Breast epithelium (tissue), 4 donors: ENCODE data around the gene CDX1. TPM values are rescaled to one million over a fixed set of nuclear protein-coding genes. Genes with fewer than 3 reads are reported as not detected.

Source experiments
- DNase-seq, 2 donors: peaks; one replicate each; pipeline ENCODE4 v3.0.0-alpha.2; 2019; ENCODE audit warnings: low spot score in 2 of 2
- H3K27ac ChIP-seq, 2 donors: fragments of 200-600 bp; sonication (generic) in 1 of 2; one replicate each; pipeline ENCODE4 v1.5.1; 2016 to 2019; ENCODE audit warnings: mild to moderate bottlenecking in 1 of 2
- H3K27me3 ChIP-seq, 2 donors: fragments of 200-600 bp; sonication (generic) in 1 of 2; one replicate each; pipeline versions ENCODE4 v1.5.1 to v1.6.0; 2017 to 2019; ENCODE audit warnings: control low read depth in 1 of 2, mild to moderate bottlenecking in 1 of 2
- H3K36me3 ChIP-seq: fragments of 200-600 bp; one replicate; pipeline ENCODE4 v1.5.1; 2019
- H3K4me1 ChIP-seq, 2 donors: fragments of 200-600 bp; sonication (generic); one replicate each; pipeline ENCODE4 v1.5.1; 2016 to 2019; ENCODE audit warnings: control low read depth in 1 of 2
- H3K4me3 ChIP-seq, 3 donors: fragments of 200-600 bp; sonication (generic); 1 replicate in 2 of 3; 2 replicates in 1 of 3; pipeline ENCODE4 v1.5.1; 2016 to 2019; ENCODE audit warnings: mild to moderate bottlenecking in 3 of 3, moderate library complexity in 2 of 3
- H3K9me3 ChIP-seq, 2 donors: fragments of 200-600 bp; sonication (generic) in 1 of 2; one replicate each; pipeline ENCODE4 v1.5.1; 2016 to 2019; ENCODE audit warnings: control low read depth in 1 of 2
- CTCF ChIP-seq, 3 donors: fragments of 450-650 bp; IDR thresholded peaks; one replicate each; pipeline ENCODE4 v1.5.1; 2016 to 2017; ENCODE audit warnings: antibody characterized with exemption in 3 of 3, mild to moderate bottlenecking in 3 of 3, moderate library complexity in 3 of 3
- POLR2A ChIP-seq: fragments of 450-650 bp; IDR thresholded peaks from one replicate; pipeline ENCODE4 v1.6.1; 2016; ENCODE audit warnings: antibody characterized with exemption, mild to moderate bottlenecking, moderate library complexity
- POLR2AphosphoS5 ChIP-seq, 3 donors: sonication (generic); formaldehyde crosslinking; IDR thresholded peaks; one replicate each; pipeline ENCODE4 v1.6.1; 2017; ENCODE audit warnings: antibody characterized with exemption in 3 of 3
- intact Hi-C: fragments of 100-400 bp; cut with DNase I; formaldehyde crosslinking; loops from one replicate; pipeline ENCODE4 v1.15.1; 2023; ENCODE audit warnings: low total_unique reads
- total RNA-seq, 3 donors: library from RNA; depleted of rRNA; stranded (reverse); fragments of >200 nt; gene quantifications; one replicate each; pipeline ENCODE4 v1.1.0, GENCODE V29; 2016

CDX1 gene
- total RNA-seq, 3 donors from 2014 or later = 1.3 TPM; not detected in 2

- intact Hi-C loops = loop anchor here (5.0 kb wide), 1 partner anchor 574 kb away; no protein-coding TSS in a partner anchor
- no peak overlapping the region for H3K27ac ChIP-seq
- no peak overlapping the region for H3K4me3 ChIP-seq
- no peak for DNase-seq
- no peaks in the 10 kb centered on the region for H3K9me3 ChIP-seq
- H3K27me3 ChIP-seq = no peaks in the 10 kb centered on the region
- TF ChIP-seq POLR2AphosphoS5 (IDR thresholded peaks at IDR 0.05) (no peak), POLR2A (no peak), CTCF (IDR thresholded peaks at IDR 0.05) (no peak)
- H3K36me3 ChIP-seq = no peaks in the 10 kb centered on the region
- H3K4me1 ChIP-seq = no peaks in the 10 kb centered on the region
These were observed 54.9 kb downstream of the CDX1 start for GRCh38 chr5:150221471-150221870.

GRCh38 chr5:150222906-150223305, 56.3 kb downstream of the CDX1 start:
- Histone ChIP-seq H3K4me3 (no peak overlapping the region), H3K4me1 (no peaks in the 10 kb centered on the region), H3K9me3 (no peaks in the 10 kb centered on the region), H3K27ac (no peak overlapping the region), H3K36me3 (no peaks in the 10 kb centered on the region), H3K27me3 (no peaks in the 10 kb centered on the region)
- TF ChIP-seq CTCF (IDR thresholded peaks at IDR 0.05) = no peak
- no peak for TF ChIP-seq POLR2A
- no peak for TF ChIP-seq POLR2AphosphoS5 (IDR thresholded peaks at IDR 0.05)
- intact Hi-C loops = loop anchor here (5.0 kb wide), 1 partner anchor 576 kb away; no protein-coding TSS in a partner anchor
- no peak for DNase-seq

GRCh38 chr5:150223474-150223873, 56.9 kb downstream of the CDX1 start:
- H3K36me3 ChIP-seq = no peaks in the 10 kb centered on the region
- H3K4me3 ChIP-seq = no peak overlapping the region
- no peak for DNase-seq
- H3K27ac ChIP-seq = no peak overlapping the region
- no peaks in the 10 kb centered on the region for H3K27me3 ChIP-seq
- no peaks in the 10 kb centered on the region for H3K9me3 ChIP-seq
- intact Hi-C loops = loop anchor here (5.0 kb wide), 1 partner anchor 576 kb away; no protein-coding TSS in a partner anchor
- no peaks in the 10 kb centered on the region for H3K4me1 ChIP-seq
- TF ChIP-seq POLR2AphosphoS5 (IDR thresholded peaks at IDR 0.05) (no peak), CTCF (IDR thresholded peaks at IDR 0.05) (no peak), POLR2A (no peak)

GRCh38 chr5:150224483-150225027, 58.0 kb downstream of the CDX1 start:
- Histone ChIP-seq H3K4me1 (no peaks in the 10 kb centered on the region), H3K27ac (no peak overlapping the region), H3K27me3 (no peaks in the 10 kb centered on the region), H3K36me3 (no peaks in the 10 kb centered on the region), H3K4me3 (no peak overlapping the region), H3K9me3 (no peaks in the 10 kb centered on the region)
- DNase-seq = no peak
- TF ChIP-seq CTCF (IDR thresholded peaks at IDR 0.05) (no peak), POLR2AphosphoS5 (IDR thresholded peaks at IDR 0.05) (no peak)
- intact Hi-C loops = loop anchor here (5.0 kb wide), 1 partner anchor 577 kb away; no protein-coding TSS in a partner anchor

- no peaks in the 10 kb centered on the region for H3K36me3 ChIP-seq
- TF ChIP-seq POLR2A (no peak), CTCF (IDR thresholded peaks at IDR 0.05) (no peak), POLR2AphosphoS5 (IDR thresholded peaks at IDR 0.05) (no peak)
- H3K27ac ChIP-seq = no peak overlapping the region
- H3K4me3 ChIP-seq = no peak overlapping the region
- DNase-seq = no peak
- intact Hi-C loops = no loop called here
- no peaks in the 10 kb centered on the region for H3K9me3 ChIP-seq
- H3K4me1 ChIP-seq = no peaks in the 10 kb centered on the region
- no peaks in the 10 kb centered on the region for H3K27me3 ChIP-seq
These were observed 60.5 kb downstream of the CDX1 start for GRCh38 chr5:150227036-150227435.
